WTC11 (cell line): ENCODE measurements around the gene AGBL1. TPM values are rescaled to one million over a fixed set of nuclear protein-coding genes. Genes with fewer than 3 reads are reported as not detected.

Experiments
- ATAC-seq: fragments of 200-7000 bp; cut with Tn5 transposase; 2 replicates; pipeline ENCODE4 v1.10.0; 2021; ENCODE audit warnings: mild to moderate bottlenecking, moderate library complexity
- CTCF ChIA-PET: fragments of 300-600 bp; sonication (Branson Sonifier 250); formaldehyde crosslinking; loops from one replicate; lab custom pipeline; 2021; ENCODE audit warnings: antibody characterized with exemption; lab: Charles Lee
- POLR2A ChIA-PET: fragments of 350-600 bp; sonication (Branson Sonifier 250); formaldehyde crosslinking; loops from one replicate; lab custom pipeline; 2021; ENCODE audit warnings: antibody characterized with exemption; lab: Charles Lee
- DNase-seq: peaks from one replicate; pipeline ENCODE4 v3.0.0; 2021; ENCODE audit warnings: low spot score
- H3K27ac Mint-ChIP-seq: 2 replicates; pipeline ENCODE4 v1.8.0; 2021; ENCODE audit warnings: mixed read lengths
- H3K27me3 Mint-ChIP-seq: 2 replicates; pipeline ENCODE4 v1.8.0; 2021; ENCODE audit warnings: low read depth, mild to moderate bottlenecking, moderate library complexity, mixed read lengths
- H3K36me3 Mint-ChIP-seq: 2 replicates; pipeline ENCODE4 v1.8.0; 2021; ENCODE audit warnings: mixed read lengths
- H3K4me1 Mint-ChIP-seq: 2 replicates; pipeline ENCODE4 v1.8.0; 2022; ENCODE audit warnings: mixed read lengths
- H3K4me3 Mint-ChIP-seq: 2 replicates; pipeline ENCODE4 v1.8.0; 2021; ENCODE audit warnings: mild to moderate bottlenecking, moderate library complexity, mixed read lengths
- H3K9me3 Mint-ChIP-seq: 2 replicates; pipeline ENCODE4 v1.8.0; 2021; ENCODE audit warnings: mixed read lengths
- ATF1 ChIP-seq: sonication (generic); formaldehyde crosslinking; IDR thresholded peaks from 2 replicates; pipeline ENCODE4 v1.8.1; 2023; ENCODE audit warnings: mild to moderate bottlenecking, moderate library complexity, missing genetic modification reagents
- CBFB ChIP-seq: sonication (generic); formaldehyde crosslinking; IDR thresholded peaks from 2 replicates; pipeline ENCODE4 v1.8.1; 2022; ENCODE audit warnings: mild to moderate bottlenecking, low read depth, missing genetic modification reagents
- ELF4 ChIP-seq: sonication (generic); formaldehyde crosslinking; IDR thresholded peaks from 2 replicates; pipeline ENCODE4 v1.8.1; 2022; ENCODE audit warnings: low read depth, mild to moderate bottlenecking, moderate library complexity, missing genetic modification reagents
- GABPB1 ChIP-seq: sonication (generic); formaldehyde crosslinking; IDR thresholded peaks from 2 replicates; pipeline ENCODE4 v1.8.1; 2023; ENCODE audit warnings: mild to moderate bottlenecking, missing genetic modification reagents
- GRHL2 ChIP-seq: fragments of 250-450 bp; sonication (Bioruptor Pico); IDR thresholded peaks from 2 replicates; pipeline ENCODE4 v1.8.0; 2022; ENCODE audit warnings: mild to moderate bottlenecking, moderate library complexity; ENCODE audit not compliant: insufficient replicate concordance, severe bottlenecking
- IRF2 ChIP-seq: sonication (generic); formaldehyde crosslinking; IDR thresholded peaks from 2 replicates; pipeline ENCODE4 v1.8.0; 2022; ENCODE audit warnings: low read depth, missing genetic modification reagents, borderline replicate concordance
- JUN ChIP-seq: sonication (generic); formaldehyde crosslinking; IDR thresholded peaks from 2 replicates; pipeline ENCODE4 v1.8.0; 2023; ENCODE audit warnings: mild to moderate bottlenecking, missing genetic modification reagents
- KAT7 ChIP-seq: sonication (generic); formaldehyde crosslinking; IDR thresholded peaks from 2 replicates; pipeline ENCODE4 v1.8.1; 2023; ENCODE audit warnings: missing genetic modification reagents, mild to moderate bottlenecking, borderline replicate concordance
- MXD4 ChIP-seq: fragments of 250-450 bp; sonication (Bioruptor Pico); IDR thresholded peaks from 2 replicates; pipeline ENCODE4 v1.8.0; 2021; ENCODE audit warnings: mild to moderate bottlenecking, moderate library complexity, borderline replicate concordance
- NFATC4 ChIP-seq: fragments of 250-450 bp; sonication (Bioruptor Pico); IDR thresholded peaks from 2 replicates; pipeline ENCODE4 v1.9.0; 2021; ENCODE audit warnings: mild to moderate bottlenecking
- NR2C2 ChIP-seq: sonication (generic); formaldehyde crosslinking; IDR thresholded peaks from 2 replicates; pipeline ENCODE4 v1.8.0; 2022; ENCODE audit warnings: mild to moderate bottlenecking, missing genetic modification reagents
- RELA ChIP-seq: sonication (generic); formaldehyde crosslinking; IDR thresholded peaks from 2 replicates; pipeline ENCODE4 v1.8.1; 2022; ENCODE audit warnings: missing genetic modification reagents, mild to moderate bottlenecking, borderline replicate concordance
- RORB ChIP-seq: fragments of 250-450 bp; sonication (Bioruptor Pico); IDR thresholded peaks from 2 replicates; pipeline ENCODE4 v1.9.0; 2021; ENCODE audit warnings: mild to moderate bottlenecking
- TEAD4 ChIP-seq: sonication (generic); formaldehyde crosslinking; IDR thresholded peaks from 2 replicates; pipeline ENCODE4 v1.8.0; 2022; ENCODE audit warnings: mild to moderate bottlenecking, missing genetic modification reagents
- ZBTB21 ChIP-seq: sonication (generic); formaldehyde crosslinking; IDR thresholded peaks from 2 replicates; pipeline ENCODE4 v1.8.1; 2023; ENCODE audit warnings: mild to moderate bottlenecking, missing genetic modification reagents, borderline replicate concordance
- ZNF138 ChIP-seq: sonication (generic); formaldehyde crosslinking; conservative IDR thresholded peaks from 2 replicates; pipeline ENCODE4 v1.8.1; 2022; ENCODE audit warnings: mild to moderate bottlenecking, moderate library complexity, missing genetic modification reagents
- ZNF416 ChIP-seq: fragments of 250-450 bp; sonication (Bioruptor Pico); IDR thresholded peaks from 2 replicates; pipeline ENCODE4 v1.9.0; 2021; ENCODE audit warnings: mild to moderate bottlenecking, inconsistent platforms
- total RNA-seq: library from RNA; stranded (reverse); gene quantifications from 3 replicates; pipeline ENCODE4 v1.2.3, GENCODE V29; 2021
- TF ChIP-seq, protein P1 (sequence below): sonication (generic); formaldehyde crosslinking; IDR thresholded peaks from 2 replicates; pipeline ENCODE4 v1.8.0; 2022; ENCODE audit warnings: mild to moderate bottlenecking, missing genetic modification reagents
- TF ChIP-seq, protein P2 (sequence below): fragments of 250-450 bp; sonication (Bioruptor Pico); IDR thresholded peaks from 2 replicates; pipeline ENCODE4 v1.9.0; 2021; ENCODE audit warnings: mild to moderate bottlenecking
- TF ChIP-seq, protein P3 (sequence below): sonication (generic); formaldehyde crosslinking; IDR thresholded peaks from 2 replicates; pipeline ENCODE4 v1.8.0; 2022; ENCODE audit warnings: mild to moderate bottlenecking, missing genetic modification reagents
- TF ChIP-seq, protein P4 (sequence below): sonication (generic); formaldehyde crosslinking; conservative IDR thresholded peaks from 2 replicates; pipeline ENCODE4 v1.8.1; 2023; ENCODE audit warnings: mild to moderate bottlenecking, low read depth, missing genetic modification reagents, moderate library complexity
- TF ChIP-seq, protein P5 (sequence below): sonication (generic); formaldehyde crosslinking; IDR thresholded peaks from 2 replicates; pipeline ENCODE4 v1.8.1; 2022; ENCODE audit warnings: mild to moderate bottlenecking, missing genetic modification reagents, moderate library complexity, borderline replicate concordance

Gene AGBL1
- total RNA-seq, 1 experiment from 2014 or later, result not detected

DNA sequence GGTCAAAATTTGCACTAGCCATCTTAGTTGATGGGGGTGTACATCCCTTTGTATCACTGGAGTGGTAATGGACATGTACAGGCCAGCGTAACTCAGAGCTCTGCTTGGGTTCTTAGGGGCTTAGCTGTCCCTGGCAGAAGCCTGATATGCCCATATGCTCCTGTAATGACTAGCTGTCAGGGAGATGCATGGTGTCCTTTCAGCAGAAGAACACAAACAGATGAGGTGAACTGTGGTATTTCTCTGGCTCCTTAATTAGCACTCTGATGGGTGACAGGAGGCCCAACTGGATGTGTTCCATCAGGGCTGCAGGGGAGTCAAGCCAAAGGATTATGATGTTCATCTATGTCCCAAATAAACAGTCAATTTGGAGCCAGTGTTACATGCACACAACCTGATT is 774.5 kb downstream of the AGBL1 start:
- DNase-seq, result no peak
- Mint-ChIP-seq H3K4me3 (no peak overlapping the region), H3K27ac (no peak overlapping the region), H3K36me3 (no peaks in the 10 kb centered on the region)
- TF ChIP-seq, protein P1, sequence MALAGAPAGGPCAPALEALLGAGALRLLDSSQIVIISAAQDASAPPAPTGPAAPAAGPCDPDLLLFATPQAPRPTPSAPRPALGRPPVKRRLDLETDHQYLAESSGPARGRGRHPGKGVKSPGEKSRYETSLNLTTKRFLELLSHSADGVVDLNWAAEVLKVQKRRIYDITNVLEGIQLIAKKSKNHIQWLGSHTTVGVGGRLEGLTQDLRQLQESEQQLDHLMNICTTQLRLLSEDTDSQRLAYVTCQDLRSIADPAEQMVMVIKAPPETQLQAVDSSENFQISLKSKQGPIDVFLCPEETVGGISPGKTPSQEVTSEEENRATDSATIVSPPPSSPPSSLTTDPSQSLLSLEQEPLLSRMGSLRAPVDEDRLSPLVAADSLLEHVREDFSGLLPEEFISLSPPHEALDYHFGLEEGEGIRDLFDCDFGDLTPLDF (CRISPR knock-in tag), result no peak
- TF ChIP-seq GABPB1 (CRISPR knock-in tag), result no peak
- TF ChIP-seq ELF4 (CRISPR knock-in tag), result no peak
- no peak for TF ChIP-seq NFATC4
- TF ChIP-seq TEAD4 (CRISPR knock-in tag), result no peak
- TF ChIP-seq ZNF416 (CRISPR knock-in tag), result no peak
- TF ChIP-seq JUN (CRISPR knock-in tag), result no peak
- no peak for TF ChIP-seq MXD4 (CRISPR knock-in tag)
- no peak for TF ChIP-seq IRF2
- TF ChIP-seq, protein P2, sequence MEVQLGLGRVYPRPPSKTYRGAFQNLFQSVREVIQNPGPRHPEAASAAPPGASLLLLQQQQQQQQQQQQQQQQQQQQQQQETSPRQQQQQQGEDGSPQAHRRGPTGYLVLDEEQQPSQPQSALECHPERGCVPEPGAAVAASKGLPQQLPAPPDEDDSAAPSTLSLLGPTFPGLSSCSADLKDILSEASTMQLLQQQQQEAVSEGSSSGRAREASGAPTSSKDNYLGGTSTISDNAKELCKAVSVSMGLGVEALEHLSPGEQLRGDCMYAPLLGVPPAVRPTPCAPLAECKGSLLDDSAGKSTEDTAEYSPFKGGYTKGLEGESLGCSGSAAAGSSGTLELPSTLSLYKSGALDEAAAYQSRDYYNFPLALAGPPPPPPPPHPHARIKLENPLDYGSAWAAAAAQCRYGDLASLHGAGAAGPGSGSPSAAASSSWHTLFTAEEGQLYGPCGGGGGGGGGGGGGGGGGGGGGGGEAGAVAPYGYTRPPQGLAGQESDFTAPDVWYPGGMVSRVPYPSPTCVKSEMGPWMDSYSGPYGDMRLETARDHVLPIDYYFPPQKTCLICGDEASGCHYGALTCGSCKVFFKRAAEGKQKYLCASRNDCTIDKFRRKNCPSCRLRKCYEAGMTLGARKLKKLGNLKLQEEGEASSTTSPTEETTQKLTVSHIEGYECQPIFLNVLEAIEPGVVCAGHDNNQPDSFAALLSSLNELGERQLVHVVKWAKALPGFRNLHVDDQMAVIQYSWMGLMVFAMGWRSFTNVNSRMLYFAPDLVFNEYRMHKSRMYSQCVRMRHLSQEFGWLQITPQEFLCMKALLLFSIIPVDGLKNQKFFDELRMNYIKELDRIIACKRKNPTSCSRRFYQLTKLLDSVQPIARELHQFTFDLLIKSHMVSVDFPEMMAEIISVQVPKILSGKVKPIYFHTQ (CRISPR knock-in tag), result no peak
- no peak for TF ChIP-seq ZNF138 (CRISPR knock-in tag)
- TF ChIP-seq GRHL2 (CRISPR knock-in tag), result no peak
- TF ChIP-seq KAT7, result no peak
- no peak for TF ChIP-seq ZBTB21 (CRISPR knock-in tag)
- no peak for TF ChIP-seq NR2C2 (CRISPR knock-in tag)
- TF ChIP-seq, all 79 proteins: peak for 0
- Mint-ChIP-seq H3K4me1 (no peaks in the 10 kb centered on the region), H3K9me3 (peaks cover 4% of the 10 kb centered on the region; the same call in 1 of the 2 replicates), H3K27me3 (no peaks in the 10 kb centered on the region)
- no peak for ATAC-seq
- ChIA-PET POLR2A (no interaction called here), CTCF (no interaction called here)

DNA sequence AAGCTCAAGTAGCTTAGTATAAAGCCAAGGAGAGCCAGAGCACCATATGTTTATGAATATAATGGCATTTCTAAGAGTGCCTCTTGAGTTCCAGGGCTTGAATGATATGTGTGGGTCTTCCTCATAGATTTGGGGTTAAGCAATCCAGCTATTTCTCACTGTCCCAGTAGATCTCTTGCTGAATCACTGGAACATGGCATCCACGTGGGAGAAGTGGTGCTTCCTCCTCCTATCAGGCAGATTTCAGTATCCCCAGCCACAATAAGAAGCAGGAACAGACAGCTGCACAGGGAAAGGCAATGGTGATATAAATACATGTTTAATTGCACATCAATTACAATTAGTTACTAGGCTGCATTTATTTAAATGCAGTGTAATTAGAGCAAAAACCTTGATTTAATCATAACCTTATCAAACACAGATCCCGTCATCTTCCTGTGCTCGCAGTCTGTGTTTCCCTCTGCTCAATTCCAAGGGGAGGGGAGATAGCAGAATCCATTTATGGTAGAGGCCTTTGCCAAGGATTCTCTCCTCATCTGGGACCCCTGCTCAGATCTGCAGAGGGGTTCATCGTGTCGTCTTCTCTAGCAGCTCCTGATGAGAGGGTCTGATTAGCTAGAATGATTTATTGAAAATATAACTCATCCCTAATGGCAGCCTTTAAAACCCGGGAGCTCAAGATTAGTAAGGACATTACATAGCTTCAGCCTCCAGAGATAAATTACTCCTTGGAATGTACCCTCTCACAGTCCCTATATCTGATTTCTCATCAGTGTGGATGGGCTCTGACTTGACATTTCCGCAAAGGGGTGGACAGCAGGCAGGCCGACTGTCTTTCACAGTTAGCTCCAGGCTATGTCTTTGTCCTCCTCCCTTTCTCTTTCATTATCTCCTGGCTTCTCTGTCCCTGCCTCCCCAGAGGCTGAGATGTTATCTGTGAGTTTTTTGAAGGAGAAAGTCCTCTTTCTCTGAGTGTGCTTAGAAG is 775.9 kb downstream of the AGBL1 start:
- no peaks in the 10 kb centered on the region for H3K36me3 Mint-ChIP-seq
- DNase-seq, result no peak
- no peaks in the 10 kb centered on the region for H3K4me1 Mint-ChIP-seq
- peaks cover 4% of the 10 kb centered on the region; the same call in 1 of the 2 replicates for H3K9me3 Mint-ChIP-seq
- ATAC-seq, result no peak
- H3K27me3 Mint-ChIP-seq, result no peaks in the 10 kb centered on the region
- ChIA-PET POLR2A (no interaction called here), CTCF (no interaction called here)
- H3K27ac Mint-ChIP-seq, result no peak overlapping the region
- no peak overlapping the region for H3K4me3 Mint-ChIP-seq
- TF ChIP-seq RORB (CRISPR knock-in tag) (no peak), RELA (CRISPR knock-in tag) (no peak), ATF1 (CRISPR knock-in tag) (no peak), NR2C2 (CRISPR knock-in tag) (no peak), GRHL2 (CRISPR knock-in tag) (no peak), CBFB (CRISPR knock-in tag) (no peak)
- TF ChIP-seq, protein P1 (CRISPR knock-in tag), result no peak
- TF ChIP-seq, protein P3, sequence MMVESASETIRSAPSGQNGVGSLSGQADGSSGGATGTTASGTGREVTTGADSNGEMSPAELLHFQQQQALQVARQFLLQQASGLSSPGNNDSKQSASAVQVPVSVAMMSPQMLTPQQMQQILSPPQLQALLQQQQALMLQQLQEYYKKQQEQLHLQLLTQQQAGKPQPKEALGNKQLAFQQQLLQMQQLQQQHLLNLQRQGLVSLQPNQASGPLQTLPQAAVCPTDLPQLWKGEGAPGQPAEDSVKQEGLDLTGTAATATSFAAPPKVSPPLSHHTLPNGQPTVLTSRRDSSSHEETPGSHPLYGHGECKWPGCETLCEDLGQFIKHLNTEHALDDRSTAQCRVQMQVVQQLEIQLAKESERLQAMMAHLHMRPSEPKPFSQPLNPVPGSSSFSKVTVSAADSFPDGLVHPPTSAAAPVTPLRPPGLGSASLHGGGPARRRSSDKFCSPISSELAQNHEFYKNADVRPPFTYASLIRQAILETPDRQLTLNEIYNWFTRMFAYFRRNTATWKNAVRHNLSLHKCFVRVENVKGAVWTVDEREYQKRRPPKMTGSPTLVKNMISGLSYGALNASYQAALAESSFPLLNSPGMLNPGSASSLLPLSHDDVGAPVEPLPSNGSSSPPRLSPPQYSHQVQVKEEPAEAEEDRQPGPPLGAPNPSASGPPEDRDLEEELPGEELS, result no peak
- TF ChIP-seq, protein P4, sequence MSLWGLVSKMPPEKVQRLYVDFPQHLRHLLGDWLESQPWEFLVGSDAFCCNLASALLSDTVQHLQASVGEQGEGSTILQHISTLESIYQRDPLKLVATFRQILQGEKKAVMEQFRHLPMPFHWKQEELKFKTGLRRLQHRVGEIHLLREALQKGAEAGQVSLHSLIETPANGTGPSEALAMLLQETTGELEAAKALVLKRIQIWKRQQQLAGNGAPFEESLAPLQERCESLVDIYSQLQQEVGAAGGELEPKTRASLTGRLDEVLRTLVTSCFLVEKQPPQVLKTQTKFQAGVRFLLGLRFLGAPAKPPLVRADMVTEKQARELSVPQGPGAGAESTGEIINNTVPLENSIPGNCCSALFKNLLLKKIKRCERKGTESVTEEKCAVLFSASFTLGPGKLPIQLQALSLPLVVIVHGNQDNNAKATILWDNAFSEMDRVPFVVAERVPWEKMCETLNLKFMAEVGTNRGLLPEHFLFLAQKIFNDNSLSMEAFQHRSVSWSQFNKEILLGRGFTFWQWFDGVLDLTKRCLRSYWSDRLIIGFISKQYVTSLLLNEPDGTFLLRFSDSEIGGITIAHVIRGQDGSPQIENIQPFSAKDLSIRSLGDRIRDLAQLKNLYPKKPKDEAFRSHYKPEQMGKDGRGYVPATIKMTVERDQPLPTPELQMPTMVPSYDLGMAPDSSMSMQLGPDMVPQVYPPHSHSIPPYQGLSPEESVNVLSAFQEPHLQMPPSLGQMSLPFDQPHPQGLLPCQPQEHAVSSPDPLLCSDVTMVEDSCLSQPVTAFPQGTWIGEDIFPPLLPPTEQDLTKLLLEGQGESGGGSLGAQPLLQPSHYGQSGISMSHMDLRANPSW (CRISPR knock-in tag), result no peak
- TF ChIP-seq, protein P5, sequence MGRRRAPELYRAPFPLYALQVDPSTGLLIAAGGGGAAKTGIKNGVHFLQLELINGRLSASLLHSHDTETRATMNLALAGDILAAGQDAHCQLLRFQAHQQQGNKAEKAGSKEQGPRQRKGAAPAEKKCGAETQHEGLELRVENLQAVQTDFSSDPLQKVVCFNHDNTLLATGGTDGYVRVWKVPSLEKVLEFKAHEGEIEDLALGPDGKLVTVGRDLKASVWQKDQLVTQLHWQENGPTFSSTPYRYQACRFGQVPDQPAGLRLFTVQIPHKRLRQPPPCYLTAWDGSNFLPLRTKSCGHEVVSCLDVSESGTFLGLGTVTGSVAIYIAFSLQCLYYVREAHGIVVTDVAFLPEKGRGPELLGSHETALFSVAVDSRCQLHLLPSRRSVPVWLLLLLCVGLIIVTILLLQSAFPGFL, result no peak
